HEK293 (cell line): ENCODE data around the gene SURF4.

Experiments used
- CTCF ChIP-seq: fragments of 450-650 bp; formaldehyde crosslinking; IDR thresholded peaks from 2 replicates; pipeline ENCODE4 v1.5.1; 2016; ENCODE audit warnings: missing biosample characterization, missing genetic modification characterization
- GLI2 ChIP-seq: fragments of 450-650 bp; formaldehyde crosslinking; IDR thresholded peaks from 2 replicates; pipeline ENCODE4; 2017; ENCODE audit warnings: missing biosample characterization, missing genetic modification characterization, low read depth, borderline replicate concordance
- INSM2 ChIP-seq: fragments of 450-650 bp; formaldehyde crosslinking; IDR thresholded peaks from 2 replicates; pipeline ENCODE4 v1.5.1; 2016; ENCODE audit warnings: missing biosample characterization, missing genetic modification characterization
- PRDM10 ChIP-seq: fragments of 450-650 bp; formaldehyde crosslinking; IDR thresholded peaks from 2 replicates; pipeline ENCODE4 v1.5.1; 2016; ENCODE audit warnings: missing biosample characterization, missing genetic modification characterization
- WT1 ChIP-seq: fragments of 450-650 bp; formaldehyde crosslinking; IDR thresholded peaks from 2 replicates; pipeline ENCODE4 v1.5.1; 2016; ENCODE audit warnings: missing biosample characterization, missing genetic modification characterization
- ZBTB26 ChIP-seq: fragments of 450-650 bp; formaldehyde crosslinking; optimal IDR thresholded peaks from 2 replicates; pipeline ENCODE3; 2016; ENCODE audit warnings: missing biosample characterization, mild to moderate bottlenecking, missing genetic modification characterization
- ZNF221 ChIP-seq: fragments of 450-650 bp; formaldehyde crosslinking; IDR thresholded peaks from 2 replicates; pipeline ENCODE4 v1.5.1; 2017; ENCODE audit warnings: missing biosample characterization, missing genetic modification characterization, borderline replicate concordance
- ZNF518A ChIP-seq: fragments of 450-650 bp; formaldehyde crosslinking; conservative IDR thresholded peaks from 2 replicates; pipeline ENCODE4 v1.5.1; 2016; ENCODE audit warnings: low read depth, missing biosample characterization, missing genetic modification characterization
- ZNF654 ChIP-seq: fragments of 450-650 bp; formaldehyde crosslinking; IDR thresholded peaks from 2 replicates; pipeline ENCODE4 v1.5.1; 2016; ENCODE audit warnings: low read depth, missing biosample characterization, missing genetic modification characterization
- ZNF704 ChIP-seq: fragments of 450-650 bp; formaldehyde crosslinking; IDR thresholded peaks from 2 replicates; pipeline ENCODE4 v1.5.1; 2016; ENCODE audit warnings: missing biosample characterization, missing genetic modification characterization
- ZNF768 ChIP-seq: fragments of 450-650 bp; formaldehyde crosslinking; IDR thresholded peaks from 2 replicates; pipeline ENCODE4 v1.5.1; 2018; ENCODE audit warnings: missing biosample characterization, mild to moderate bottlenecking, missing genetic modification characterization
- ZNF843 ChIP-seq: fragments of 450-650 bp; formaldehyde crosslinking; IDR thresholded peaks from 2 replicates; pipeline ENCODE4 v1.5.1; 2016; ENCODE audit warnings: missing biosample characterization, missing genetic modification characterization

SURF4 gene

DNA sequence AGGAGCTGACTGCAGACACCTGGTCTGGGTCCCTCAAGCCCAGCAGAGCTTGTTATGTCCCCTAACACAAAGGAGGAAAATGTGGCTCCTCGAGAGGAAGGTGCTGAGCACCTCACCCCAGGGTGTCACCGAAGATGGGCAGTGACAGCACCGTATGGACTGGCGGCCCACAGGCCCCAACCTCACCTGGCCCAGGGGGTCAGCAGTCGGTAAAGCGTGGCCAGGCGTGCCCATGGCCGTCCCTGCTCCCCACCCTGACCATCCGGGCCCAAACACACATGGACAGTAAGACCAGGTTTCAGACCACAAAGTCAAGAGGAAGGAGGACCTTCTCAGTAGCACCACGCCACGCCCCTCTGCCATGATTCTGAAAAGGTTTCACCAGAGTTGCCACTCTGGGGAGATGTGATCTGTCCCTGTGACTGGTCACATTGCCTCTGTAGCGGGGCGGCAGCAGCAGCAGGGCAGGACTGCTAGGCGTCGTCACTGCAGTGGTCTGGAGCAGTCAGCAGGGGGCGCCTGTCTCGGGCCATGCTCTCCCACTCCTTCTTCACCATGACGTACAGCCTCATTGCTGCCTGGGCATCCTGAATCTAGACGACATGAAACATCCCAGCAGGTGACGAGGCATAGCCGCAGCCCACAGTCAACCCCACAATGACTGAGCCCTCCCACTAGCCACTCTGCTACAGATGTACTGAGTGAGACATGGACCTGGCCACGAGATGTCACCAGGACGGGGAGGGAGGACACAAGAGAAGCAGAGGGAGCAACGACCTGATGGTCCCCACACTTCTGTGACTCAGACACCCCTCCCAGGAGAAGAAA, 30.8 kb upstream of the SURF4 start (continued):
- TF ChIP-seq ZNF518A (no peak), INSM2 (tag by site-specific recombination) (no peak), ZNF768 (tag by site-specific recombination) (no peak), CTCF (tag by site-specific recombination) (peak; percentile 92), ZNF221 (tag by site-specific recombination) (no peak), PRDM10 (tag by site-specific recombination) (peak; percentile 25; the same call in 1 of the 2 replicates), GLI2 (tag by site-specific recombination) (no peak), ZNF654 (tag by site-specific recombination) (peak; percentile 25; the same call in 1 of the 2 replicates), ZBTB26 (tag by site-specific recombination) (no peak), WT1 (tag by site-specific recombination) (no peak), ZNF843 (tag by site-specific recombination) (no peak), ZNF704 (tag by site-specific recombination) (no peak)
